HEK293T (cell line): Measurements from ENCODE around the gene DCDC2B.

Experiments
- CTCF ChIA-PET: fragments of 350-600 bp; formaldehyde crosslinking; extraction: SDS; loops from one replicate; lab custom pipeline; 2021; ENCODE audit warnings: antibody characterized with exemption, inconsistent platforms; lab: Yijun Ruan, JAX
- POLR2A ChIA-PET: fragments of 350-600 bp; formaldehyde crosslinking; extraction: SDS; loops from one replicate; lab custom pipeline; 2020; ENCODE audit warnings: antibody characterized with exemption, inconsistent platforms; lab: Yijun Ruan, JAX
- DNase-seq: peaks from one replicate; pipeline ENCODE4 v3.0.0; 2012; ENCODE audit warnings: mixed read lengths; ENCODE audit errors: extremely low spot score
- ARNT ChIP-seq: fragments of 450-650 bp; IDR thresholded peaks from 2 replicates; pipeline ENCODE4 v1.6.1; 2017; ENCODE audit warnings: mild to moderate bottlenecking
- BHLHE40 ChIP-seq: fragments of 450-650 bp; IDR thresholded peaks from 2 replicates; pipeline ENCODE4 v1.6.1; 2016; ENCODE audit warnings: mild to moderate bottlenecking, moderate library complexity, borderline replicate concordance
- CTBP1 ChIP-seq: fragments of 450-650 bp; IDR thresholded peaks from 2 replicates; pipeline ENCODE4 v1.6.1; 2016; ENCODE audit warnings: borderline replicate concordance
- ELF4 ChIP-seq: fragments of 450-650 bp; IDR thresholded peaks from 2 replicates; pipeline ENCODE4 v1.6.1; 2017; ENCODE audit warnings: antibody characterized with exemption
- FOXA1 ChIP-seq: fragments of 450-650 bp; IDR thresholded peaks from 2 replicates; pipeline ENCODE4 v1.6.1; 2016; ENCODE audit warnings: mild to moderate bottlenecking
- FOXK2 ChIP-seq: fragments of 450-650 bp; IDR thresholded peaks from 2 replicates; pipeline ENCODE4 v1.6.1; 2016; ENCODE audit warnings: mild to moderate bottlenecking
- FOXM1 ChIP-seq: fragments of 450-650 bp; IDR thresholded peaks from 2 replicates; pipeline ENCODE4 v1.6.1; 2017; ENCODE audit warnings: mild to moderate bottlenecking, borderline replicate concordance
- HDGF ChIP-seq: fragments of 450-650 bp; IDR thresholded peaks from 2 replicates; pipeline ENCODE4 v1.6.1; 2017; ENCODE audit warnings: antibody characterized with exemption, borderline replicate concordance
- L3MBTL2 ChIP-seq: fragments of 450-650 bp; conservative IDR thresholded peaks from 2 replicates; pipeline ENCODE4 v1.6.1; 2016; ENCODE audit warnings: mild to moderate bottlenecking
- LEF1 ChIP-seq: fragments of 450-650 bp; IDR thresholded peaks from 2 replicates; pipeline ENCODE4 v1.6.1; 2017; ENCODE audit warnings: mild to moderate bottlenecking, borderline replicate concordance
- NFRKB ChIP-seq: fragments of 450-650 bp; IDR thresholded peaks from 2 replicates; pipeline ENCODE4 v1.6.1; 2016; ENCODE audit warnings: mild to moderate bottlenecking, moderate library complexity
- SP1 ChIP-seq: fragments of 450-650 bp; IDR thresholded peaks from 2 replicates; pipeline ENCODE4 v1.6.1; 2017
- SUZ12 ChIP-seq: fragments of 450-650 bp; IDR thresholded peaks from 2 replicates; pipeline ENCODE4 v1.6.1; 2016; ENCODE audit warnings: mild to moderate bottlenecking
- TARDBP ChIP-seq: fragments of 450-650 bp; IDR thresholded peaks from 2 replicates; pipeline ENCODE4 v1.6.1; 2016
- ZNF384 ChIP-seq: fragments of 450-650 bp; IDR thresholded peaks from 2 replicates; pipeline ENCODE4 v1.6.1; 2016
- TF ChIP-seq, protein P1 (sequence below): fragments of 450-650 bp; IDR thresholded peaks from 2 replicates; pipeline ENCODE4 v1.6.1; 2016

Gene DCDC2B

DNA sequence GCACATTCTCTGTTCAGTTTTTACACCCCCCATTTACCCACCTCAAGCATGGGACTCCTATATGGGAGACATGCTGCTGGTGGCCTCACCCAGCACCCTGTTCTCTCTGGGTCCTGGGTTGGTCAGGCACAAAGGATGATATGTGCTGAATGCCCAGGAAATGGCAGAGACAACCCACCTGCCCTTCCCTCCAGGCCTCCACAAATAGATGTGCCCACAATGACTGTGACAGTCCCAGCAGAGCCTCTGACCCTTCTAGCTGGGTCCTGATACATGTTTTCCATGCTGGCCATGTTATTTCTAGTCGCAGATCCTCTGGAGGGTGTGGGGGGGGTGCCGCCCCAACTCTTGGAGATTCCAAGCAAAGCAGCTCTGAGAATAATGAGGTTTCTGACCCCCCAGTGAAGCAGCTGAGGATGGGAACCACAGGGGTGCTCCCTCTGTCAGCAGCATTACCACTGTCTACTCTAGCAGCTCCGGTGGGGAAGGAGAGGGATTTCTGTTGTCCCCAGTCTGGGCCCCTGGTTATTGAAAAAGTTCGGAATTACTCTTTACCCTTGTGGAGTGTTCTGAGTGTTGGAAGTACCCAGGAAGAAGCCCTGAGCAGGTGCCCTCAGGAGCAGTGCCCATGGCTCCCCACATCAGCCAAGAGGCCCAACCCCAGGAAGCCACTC lies 9.7 kb upstream of the DCDC2B start:
- CTCF ChIA-PET, result interaction anchor here (0.7 kb wide), 1 partner anchor 296 kb away, joined by 3 read pairs; no protein-coding TSS in a partner anchor
- TF ChIP-seq ARNT (no peak), TARDBP (no peak), ZNF384 (no peak), L3MBTL2 (no peak), LEF1 (no peak), SP1 (no peak), CTBP1 (no peak), ELF4 (no peak), FOXA1 (no peak), SUZ12 (no peak)
- POLR2A ChIA-PET, result interaction anchor here (1.1 to 2.7 kb wide), 5 partner anchors 15 to 195 kb away, joined by 3 to 28 read pairs (median 3); partner anchors contain the start of genes BSDC1, KPNA6 and TXLNA
- no peak for DNase-seq

- ChIA-PET CTCF (interaction anchor here (1.7 kb wide), 1 partner anchor 16 kb away, joined by 7 read pairs; no protein-coding TSS in a partner anchor), POLR2A (interaction anchor here (1.1 to 2.7 kb wide), 6 partner anchors 8 to 195 kb away, joined by 3 to 28 read pairs (median 4); partner anchors contain the start of genes BSDC1, DCDC2B, KPNA6 and TMEM39B)
- TF ChIP-seq LEF1 (no peak), NFRKB (no peak), BHLHE40 (no peak)
- DNase-seq, result no peak
Measured at GRCh38 chr1:32199717-32200072, 9.2 kb upstream of the DCDC2B start.

- peak; percentile 75 for DNase-seq
- TF ChIP-seq L3MBTL2 (peak; percentile 99), LEF1 (no peak)
- CTCF ChIA-PET, result interaction anchor here (0.5 to 1.7 kb wide), 3 partner anchors 15 to 37 kb away, joined by 3 to 7 read pairs (median 5); no protein-coding TSS in a partner anchor
- POLR2A ChIA-PET, result interaction anchor here (1.1 to 2.7 kb wide), 9 partner anchors 8 to 194 kb away, joined by 3 to 28 read pairs (median 4); partner anchors contain the start of genes BSDC1, DCDC2B, KPNA6 and TMEM39B
Measured at GRCh38 chr1:32200226-32201010, 8.5 kb upstream of the DCDC2B start, which contains the start of gene CCDC28B. Gene CCDC28B, plus strand, starts transcription at chr1:32200595. Its CDS starts 1,341 bp downstream, at chr1:32201936.

DNA sequence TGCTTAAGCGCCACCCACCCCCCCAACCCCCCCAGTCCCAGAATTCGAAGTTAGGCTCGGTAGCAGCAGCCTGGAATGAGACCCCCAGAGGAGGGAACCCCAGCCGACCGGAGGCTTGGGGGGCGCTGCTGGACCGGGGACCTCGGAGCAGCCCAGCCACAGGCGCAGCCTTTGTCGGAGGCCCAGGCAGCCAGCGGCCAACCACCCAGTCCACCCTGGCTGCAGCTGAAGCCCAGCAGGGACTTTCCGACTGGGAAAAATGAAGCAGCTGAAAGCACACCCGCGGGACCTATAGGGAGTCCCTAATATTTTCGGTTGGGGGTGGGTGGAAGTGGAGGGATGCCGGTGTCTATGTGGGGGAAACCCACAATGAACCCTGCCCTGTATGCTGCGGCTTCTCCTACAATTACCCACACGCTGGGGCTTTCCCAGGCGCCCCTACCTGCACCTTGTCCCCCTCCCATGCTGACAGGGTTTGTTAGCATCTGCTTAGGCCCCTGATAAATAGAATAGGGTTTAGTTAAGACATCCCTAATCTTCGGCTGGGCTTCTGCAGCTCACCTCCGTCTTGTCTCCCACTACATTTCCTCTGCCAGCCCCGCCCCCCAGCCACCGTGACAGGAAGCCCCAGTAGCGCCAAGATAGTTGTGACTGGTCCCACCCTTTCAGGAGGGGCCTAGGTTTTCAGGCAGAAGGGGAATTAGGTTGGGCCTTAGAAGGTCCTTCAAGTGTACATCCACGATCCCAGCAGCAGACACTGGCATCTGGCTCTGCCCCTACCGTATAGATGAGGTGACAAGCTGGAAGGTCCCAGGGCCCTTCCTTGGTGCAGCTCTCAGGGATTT lies 7.7 kb upstream of the DCDC2B start:
- no peak for TF ChIP-seq L3MBTL2
- TF ChIP-seq FOXA1, result no peak
- no peak for TF ChIP-seq NFRKB
- no peak for TF ChIP-seq HDGF
- TF ChIP-seq FOXK2, result no peak
- TF ChIP-seq TARDBP, result no peak
- no peak for TF ChIP-seq LEF1
- no peak for TF ChIP-seq SUZ12
- TF ChIP-seq ARNT, result no peak
- TF ChIP-seq ELF4, result no peak
- TF ChIP-seq ZNF384, result no peak
- TF ChIP-seq CTBP1, result no peak
- no peak for TF ChIP-seq SP1
- no peak for TF ChIP-seq BHLHE40
- TF ChIP-seq, protein P1, sequence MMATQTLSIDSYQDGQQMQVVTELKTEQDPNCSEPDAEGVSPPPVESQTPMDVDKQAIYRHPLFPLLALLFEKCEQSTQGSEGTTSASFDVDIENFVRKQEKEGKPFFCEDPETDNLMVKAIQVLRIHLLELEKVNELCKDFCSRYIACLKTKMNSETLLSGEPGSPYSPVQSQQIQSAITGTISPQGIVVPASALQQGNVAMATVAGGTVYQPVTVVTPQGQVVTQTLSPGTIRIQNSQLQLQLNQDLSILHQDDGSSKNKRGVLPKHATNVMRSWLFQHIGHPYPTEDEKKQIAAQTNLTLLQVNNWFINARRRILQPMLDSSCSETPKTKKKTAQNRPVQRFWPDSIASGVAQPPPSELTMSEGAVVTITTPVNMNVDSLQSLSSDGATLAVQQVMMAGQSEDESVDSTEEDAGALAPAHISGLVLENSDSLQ, result no peak
- no peak for TF ChIP-seq FOXM1
- DNase-seq, result peak; percentile 72
- ChIA-PET POLR2A (interaction anchor here (0.7 to 2.7 kb wide), 9 partner anchors 8 to 129 kb away, joined by 3 to 28 read pairs (median 3); partner anchors contain the start of genes DCDC2B, TMEM39B and TXLNA), CTCF (interaction anchor here (0.7 to 1.7 kb wide), 3 partner anchors 15 to 193 kb away, joined by 3 to 7 read pairs (median 3); partner anchors contain the start of gene BSDC1)

GRCh38 chr1:32204943-32205361 lies 3.9 kb upstream of the DCDC2B start:
- ChIA-PET CTCF (interaction anchor here (0.6 to 1.3 kb wide), 2 partner anchors 11 to 12 kb away, joined by 3 read pairs; no protein-coding TSS in a partner anchor), POLR2A (interaction anchor here (0.6 to 2.2 kb wide), 9 partner anchors 10 to 146 kb away, joined by 3 to 21 read pairs (median 6); partner anchors contain the start of genes EIF3I, TMEM234 and TXLNA)
- TF ChIP-seq LEF1 (no peak), ARNT (no peak), SP1 (no peak), L3MBTL2 (no peak), ZNF384 (no peak), ELF4 (no peak), HDGF (no peak), FOXM1 (no peak), FOXA1 (no peak), NFRKB (no peak), TARDBP (no peak), FOXK2 (no peak), BHLHE40 (no peak)
- TF ChIP-seq, protein P1, result no peak
- DNase-seq, result no peak
